Bone marrow (tissue), 2 donors: ENCODE data around the gene SDHAF2.
"Not testable (repeated sequence)": the region's sequence is repeated elsewhere in the genome, so short reads cannot be mapped to it uniquely, and the experiment has no call there.

ENCODE experiments used
- DNase-seq, 2 donors: peaks; one replicate each; lab custom pipeline; 2025; lab: John Stamatoyannopoulos, UW

Gene SDHAF2

DNA sequence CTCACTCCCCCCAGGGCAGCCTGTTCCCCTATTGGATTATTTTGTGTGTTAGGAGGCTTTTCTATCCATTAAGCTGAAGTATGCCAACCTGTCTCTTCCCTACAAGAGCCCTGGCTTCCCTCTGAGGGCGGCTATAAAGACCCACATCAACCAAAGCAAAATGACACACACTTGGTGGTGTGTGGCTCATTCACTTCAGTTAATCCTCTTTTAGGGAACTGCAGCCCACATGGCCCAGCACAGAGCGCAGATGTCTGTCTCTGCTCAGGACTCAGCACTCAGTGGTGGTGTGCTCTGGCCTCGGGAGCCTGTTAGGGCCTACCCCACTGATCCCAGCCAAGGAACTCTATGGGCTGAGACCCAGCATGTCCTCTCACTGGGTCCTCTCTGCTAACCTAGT, 46.4 kb downstream of the SDHAF2 start:
- DNase-seq = no peak

DNA sequence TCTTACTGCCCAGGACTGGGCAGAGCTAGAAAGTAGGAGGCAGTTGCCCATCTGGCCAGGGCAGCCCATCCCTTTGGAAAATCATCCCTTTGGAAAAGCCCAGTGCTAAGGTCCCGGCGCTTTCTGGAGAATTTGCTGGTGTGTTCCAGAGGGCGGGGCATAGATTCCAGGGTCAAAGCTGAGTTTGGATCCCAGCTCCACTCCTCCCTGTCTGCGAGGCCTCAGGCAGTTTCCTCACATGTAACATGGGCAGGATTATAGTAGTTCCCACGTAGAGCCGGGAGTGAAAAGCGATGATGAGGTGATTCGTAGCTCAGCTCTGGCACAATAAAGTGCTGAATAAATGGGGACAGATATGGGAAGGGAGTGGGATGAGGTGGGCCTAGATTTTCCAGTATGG, 47.2 kb downstream of the SDHAF2 start:
- no peak for DNase-seq

DNA sequence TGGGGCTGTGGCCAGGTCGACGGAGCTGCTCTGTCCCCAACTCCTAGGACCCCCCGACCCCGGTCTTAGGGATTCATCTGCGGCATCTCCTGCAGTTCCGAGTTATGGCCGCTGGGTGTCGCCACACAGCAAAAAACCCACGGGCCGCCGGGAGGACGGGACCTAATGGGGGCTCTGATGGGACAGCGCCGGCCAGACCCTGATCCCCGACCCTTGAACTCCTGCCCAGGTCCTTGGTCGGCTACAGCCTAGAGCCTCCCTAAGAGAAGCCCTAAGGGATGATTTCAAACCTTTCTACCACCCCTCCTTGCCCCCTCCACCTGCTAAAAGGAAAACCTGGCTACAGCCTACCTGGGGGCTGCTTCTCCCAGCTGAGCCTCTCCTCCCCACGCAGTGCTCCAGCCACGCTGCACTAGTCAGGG, 47.8 kb downstream of the SDHAF2 start:
- DNase-seq = peak in 1 of 2 donors; percentile 19

DNA sequence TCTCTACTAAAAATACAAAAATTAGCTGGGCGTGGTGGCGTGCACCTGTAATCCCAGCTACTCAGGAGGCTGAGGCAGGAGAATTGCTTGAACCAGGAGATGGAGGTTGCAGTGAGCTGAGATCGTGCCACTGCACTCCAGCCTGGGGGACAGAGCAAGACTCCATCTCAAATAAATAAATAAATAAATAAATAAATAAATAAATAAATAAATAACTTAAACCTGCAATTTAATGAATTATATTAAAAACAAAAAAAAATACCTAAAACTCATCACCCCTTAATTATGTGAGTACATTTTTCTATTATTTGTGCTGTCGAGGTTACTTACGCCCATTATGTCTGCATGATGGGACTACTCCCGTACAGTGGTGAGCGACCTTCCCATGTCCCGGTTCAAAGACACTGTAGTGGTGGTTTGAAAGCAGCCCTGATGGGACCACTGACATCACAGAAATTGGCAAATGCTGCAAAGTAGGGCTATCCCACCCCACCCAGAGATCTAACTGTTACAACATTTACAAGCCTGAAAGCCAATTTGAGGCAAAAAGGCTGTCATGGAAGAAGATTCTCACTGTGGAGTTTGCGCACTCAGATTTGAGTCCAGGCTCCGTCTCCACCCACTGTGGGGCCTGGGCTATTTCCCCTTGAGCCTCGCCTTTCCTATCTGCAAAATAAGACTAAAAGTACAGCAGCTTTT, 49.6 kb downstream of the SDHAF2 start:
- DNase-seq = not testable (repeated sequence)

DNA sequence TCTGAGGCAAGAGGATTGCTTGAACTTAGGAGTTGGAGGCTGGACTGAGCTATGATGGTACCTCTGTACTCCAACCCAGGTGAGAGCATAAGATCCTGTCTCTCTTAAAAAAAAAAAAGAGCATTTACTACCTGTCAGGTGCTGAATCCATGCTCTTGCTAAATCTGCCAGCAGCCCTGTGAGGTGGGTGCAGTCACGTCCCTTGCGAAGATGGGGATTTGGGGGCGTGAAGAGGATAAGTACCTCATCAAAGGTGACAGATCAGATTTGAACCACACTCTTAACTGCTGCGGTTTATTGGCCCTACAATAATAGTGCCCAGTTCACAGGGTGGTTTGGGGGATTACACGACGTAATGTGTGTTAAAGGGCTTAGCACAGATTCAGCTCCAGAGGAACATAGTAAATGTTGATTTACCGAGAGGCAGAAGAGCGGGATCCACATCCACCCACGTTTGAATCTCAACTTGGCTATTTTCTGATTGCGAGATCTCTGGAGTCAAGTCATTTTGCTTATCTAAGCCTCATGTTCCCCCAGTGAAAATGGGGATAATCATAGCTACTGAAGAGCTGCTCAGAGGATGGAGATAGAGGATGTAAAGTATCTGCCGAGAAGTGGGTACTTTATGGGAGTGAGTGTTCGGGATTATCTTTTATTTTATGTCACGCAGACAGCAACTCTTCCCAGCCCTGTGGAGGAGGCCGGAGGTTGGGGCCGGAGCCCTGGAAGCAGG, 50.5 kb downstream of the SDHAF2 start:
- no peak for DNase-seq

DNA sequence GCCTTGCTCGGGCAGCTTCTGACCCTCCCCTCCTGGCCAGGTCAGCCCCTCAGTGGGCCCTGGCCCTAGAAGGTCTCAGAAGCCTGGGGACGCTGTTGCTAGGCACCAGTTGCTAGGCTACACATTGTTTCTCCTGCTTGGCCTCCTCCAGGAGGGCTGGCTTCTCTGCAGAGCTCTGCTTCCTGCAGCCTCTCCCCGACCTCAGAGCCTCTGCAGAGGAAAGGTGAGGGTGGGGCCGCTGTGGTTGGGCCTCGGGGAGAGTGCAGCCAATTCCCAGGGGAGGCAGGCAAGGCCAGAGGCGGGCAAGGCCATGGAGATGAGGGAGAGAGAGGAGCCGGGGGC, 51.0 kb downstream of the SDHAF2 start:
- DNase-seq = no peak

DNA sequence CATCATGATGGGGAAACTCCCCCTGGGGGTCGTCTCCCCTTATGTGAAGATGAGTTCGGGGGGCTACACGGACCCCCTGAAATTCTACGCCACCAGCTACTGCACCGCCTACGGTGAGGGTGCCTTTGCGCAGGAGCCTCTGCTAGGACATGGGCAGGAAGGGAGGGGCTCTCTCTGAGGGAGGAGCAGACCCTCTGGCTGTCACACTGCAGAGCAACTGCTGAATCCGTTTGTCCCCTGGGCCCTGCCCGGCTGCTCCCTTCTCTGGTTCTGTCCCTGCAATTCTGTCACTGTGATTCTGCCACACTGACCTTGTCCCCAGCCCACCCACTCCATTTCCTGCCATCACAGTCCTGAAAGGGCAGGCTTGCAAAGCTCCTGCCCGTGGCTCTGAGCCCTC, 51.9 kb downstream of the SDHAF2 start:
- DNase-seq = no peak

DNA sequence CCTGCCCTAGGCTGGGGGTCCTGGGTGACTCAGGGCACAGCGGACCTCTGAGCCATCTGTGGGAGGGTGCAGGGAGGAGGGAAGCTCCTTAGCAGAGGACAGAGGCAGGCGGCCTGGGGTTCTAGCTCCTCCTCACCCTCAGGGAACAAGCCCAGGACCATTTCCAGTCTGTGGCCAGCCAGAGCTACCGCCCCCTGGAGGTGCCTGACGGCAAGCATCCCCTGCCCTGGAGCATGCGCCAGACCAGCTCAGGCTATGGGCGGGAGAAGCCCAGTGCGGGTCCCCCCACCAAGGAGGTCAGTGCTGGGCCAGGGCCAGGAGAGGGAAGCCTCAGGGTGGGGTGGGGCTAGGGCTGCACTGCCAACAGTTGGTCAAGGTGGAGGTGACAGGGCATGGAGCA, 52.6 kb downstream of the SDHAF2 start:
- DNase-seq = no peak

DNA sequence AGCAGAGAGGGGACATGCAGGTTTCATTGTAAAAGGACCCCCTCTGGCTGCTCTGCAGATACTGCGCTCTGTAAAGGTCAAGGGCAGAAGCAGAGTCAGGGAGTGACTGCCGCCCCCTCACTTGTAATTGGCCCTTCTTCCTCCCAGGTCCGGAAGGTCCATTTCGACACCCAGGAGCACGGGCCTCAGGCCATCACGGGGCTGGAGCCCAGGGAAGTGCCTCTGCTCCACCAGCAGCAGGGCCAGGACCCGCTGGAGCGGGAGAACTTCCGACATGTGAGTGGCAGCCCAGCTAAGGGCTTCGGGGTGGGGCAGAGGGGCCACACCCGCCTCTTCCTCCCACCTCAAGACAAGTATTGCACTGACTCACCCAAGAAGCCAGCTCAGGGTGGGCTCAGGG, 54.6 kb downstream of the SDHAF2 start:
- no peak for DNase-seq

DNA sequence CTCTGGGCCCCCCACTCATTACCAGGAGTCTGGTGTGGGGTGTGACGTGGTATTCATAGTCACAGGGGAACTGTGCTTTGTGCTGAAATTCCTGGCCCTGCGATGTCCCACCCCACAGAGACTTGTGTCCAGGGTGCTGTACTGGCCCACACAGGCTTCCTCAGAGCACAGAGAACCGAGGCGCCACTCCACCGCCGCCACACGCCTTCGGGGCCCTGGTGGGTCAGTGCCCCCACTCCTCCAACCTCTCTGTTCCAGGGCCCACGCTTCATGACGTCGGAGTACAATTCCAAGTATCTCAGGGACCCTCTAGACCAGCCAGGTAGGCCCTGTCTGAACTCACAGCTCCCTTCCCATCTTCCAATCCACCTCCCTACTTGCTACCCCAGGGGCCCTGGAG, 55.2 kb downstream of the SDHAF2 start:
- DNase-seq = no peak

DNA sequence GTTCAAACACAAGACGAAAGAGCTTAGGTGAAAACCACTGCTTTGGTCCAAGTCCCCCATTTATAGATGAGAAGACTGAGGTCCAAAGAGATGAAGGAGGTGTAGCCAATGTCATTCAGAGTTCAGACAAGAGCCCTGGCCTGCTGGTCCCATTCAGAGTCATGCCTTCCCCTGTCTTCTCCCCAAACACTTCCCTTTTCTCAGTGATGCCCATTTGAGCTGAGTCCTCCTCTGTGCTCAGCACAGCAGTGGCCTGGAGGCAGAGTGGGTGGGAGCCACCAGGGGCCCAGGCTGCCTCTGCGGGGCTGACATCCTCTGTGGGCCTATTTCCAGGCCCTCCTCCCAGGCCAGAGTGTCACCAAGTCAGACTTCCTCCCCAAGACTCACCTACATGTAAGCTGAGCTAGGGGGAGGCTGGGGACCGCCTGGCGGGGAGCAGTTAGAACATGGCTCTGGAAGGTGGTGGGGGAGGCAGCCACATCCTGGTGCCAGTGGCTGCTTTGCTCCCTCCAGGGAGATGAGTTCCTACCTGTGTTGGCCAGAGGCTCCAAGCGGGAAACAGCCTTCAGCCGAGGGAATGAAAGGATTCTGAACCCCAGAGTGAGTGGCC, 56.2 kb downstream of the SDHAF2 start:
- no peak for DNase-seq

DNA sequence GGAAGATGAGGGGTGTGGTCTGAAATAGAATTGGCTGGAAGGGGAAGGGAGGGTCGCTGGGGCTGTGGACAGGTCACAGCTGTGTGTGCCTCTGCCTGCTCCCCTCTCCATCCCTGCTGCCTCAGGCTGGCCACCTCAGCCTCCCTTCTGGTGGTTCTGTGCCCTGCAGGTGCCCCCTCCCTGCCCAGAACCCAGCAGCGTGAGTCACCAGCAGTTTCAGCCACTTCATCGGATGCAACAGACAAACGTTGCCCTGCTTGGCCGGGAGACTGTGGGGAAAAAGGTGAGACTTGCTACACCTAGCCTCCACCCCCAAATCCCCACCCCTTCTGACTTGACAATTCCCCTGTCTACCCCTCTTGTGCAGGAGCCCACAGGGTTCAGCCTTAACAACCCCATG, 56.9 kb downstream of the SDHAF2 start:
- no peak for DNase-seq

DNA sequence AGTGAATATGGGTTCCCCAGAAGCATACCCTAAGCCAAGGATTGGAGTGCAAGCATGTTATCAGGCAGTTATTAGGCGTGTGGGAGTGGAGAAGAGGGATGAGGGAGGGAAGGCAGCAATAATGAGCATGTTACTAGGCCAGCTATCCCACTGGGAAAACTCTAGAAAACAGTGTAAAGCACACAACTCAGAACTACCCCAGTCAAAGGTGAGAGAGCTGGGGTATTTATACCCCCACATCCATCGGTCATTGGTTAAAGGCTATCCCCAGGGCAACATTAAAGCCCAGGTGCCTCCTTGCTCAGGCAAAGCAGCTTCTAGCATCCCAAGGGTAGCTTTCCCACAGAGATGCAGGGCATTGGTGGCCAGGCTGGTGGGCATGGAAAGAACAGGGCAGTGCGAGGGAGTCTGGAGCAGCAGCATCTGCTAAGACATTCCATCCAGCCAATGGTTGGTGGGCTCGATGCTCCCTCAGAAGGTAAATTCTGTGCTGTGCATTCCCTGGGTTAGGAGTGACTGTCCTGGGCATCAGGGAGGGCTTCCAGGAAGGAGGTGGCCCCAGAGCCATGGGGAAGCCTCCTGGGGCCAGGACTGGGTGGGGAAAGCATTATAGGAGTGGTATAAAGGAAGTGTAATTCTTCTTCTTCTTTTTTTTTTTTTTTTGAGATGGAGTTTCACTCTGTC, 57.6 kb downstream of the SDHAF2 start:
- DNase-seq = no peak

DNA sequence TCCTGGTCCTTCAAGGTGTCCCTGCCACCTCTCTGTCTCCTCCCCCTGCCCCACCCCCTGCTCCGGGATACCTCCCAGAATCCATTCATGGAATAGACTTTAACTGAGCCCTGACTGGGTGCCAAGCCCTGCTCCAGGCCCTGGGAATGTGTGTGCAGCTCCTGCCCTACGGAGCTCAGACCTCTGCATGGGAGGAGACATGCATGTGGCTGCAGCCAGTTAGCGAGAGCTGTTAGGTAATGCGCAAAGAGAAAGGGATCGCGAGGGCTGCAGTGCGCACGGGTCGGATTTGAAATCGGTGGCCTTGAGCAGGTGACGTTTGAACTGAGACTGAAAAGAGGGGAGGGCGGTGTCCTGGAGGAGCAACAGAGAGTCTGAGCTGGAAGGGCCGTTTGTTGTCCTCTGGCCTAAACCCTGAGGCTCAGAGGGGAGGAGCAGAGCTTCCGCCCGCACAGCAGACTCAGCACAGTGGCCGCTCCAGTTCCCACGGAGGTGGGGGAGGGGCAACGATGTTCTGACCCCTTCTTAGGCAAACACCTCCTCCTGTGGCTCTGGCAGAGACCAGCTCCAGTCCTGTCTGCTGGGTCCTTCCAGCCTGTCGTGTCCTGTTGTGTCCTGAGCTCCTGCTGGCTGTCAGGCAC, 58.8 kb downstream of the SDHAF2 start:
- no peak for DNase-seq

DNA sequence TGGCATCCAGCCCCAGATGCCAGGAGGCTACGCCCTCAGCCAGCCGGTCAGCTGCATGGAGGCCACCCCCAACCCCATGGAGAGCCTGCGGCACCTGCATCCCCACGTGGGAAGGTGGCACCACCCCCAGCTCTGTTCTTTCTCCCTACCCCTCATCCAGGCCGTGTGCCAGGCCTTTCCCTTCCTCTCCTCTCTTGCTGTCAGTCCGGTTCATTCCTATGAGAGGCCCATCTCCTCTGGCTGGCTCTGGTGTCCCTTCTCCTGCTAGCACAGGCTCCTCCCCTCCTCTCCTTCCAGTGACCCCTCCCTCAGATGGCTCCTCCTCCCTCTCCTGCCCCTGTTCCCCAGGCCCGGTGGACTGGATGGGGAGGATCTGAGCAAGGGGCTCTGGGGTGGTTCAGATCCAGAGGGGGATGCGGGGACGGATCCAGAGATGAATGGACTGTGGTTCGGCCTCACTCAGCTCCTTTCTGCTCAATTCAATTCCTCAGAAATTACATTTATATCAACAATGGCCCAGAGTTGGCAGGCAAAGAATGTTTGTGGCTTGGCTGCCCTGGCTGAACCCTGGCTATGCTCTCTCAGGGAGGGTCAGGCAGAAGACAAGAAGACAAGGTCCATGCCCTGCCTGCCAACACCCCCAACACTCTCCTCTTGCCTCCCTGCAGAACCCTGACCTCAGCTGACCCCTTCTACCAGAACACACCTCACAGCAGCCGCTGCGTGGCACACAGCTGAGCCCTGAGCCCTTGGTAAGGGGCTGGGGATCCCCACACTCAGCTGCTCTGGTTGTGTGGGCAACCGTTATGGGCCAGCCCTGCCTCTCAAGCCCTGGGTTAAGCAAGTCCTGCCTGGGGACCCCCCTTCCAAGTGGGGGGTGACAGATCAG, 60.2 kb downstream of the SDHAF2 start:
- no peak for DNase-seq

DNA sequence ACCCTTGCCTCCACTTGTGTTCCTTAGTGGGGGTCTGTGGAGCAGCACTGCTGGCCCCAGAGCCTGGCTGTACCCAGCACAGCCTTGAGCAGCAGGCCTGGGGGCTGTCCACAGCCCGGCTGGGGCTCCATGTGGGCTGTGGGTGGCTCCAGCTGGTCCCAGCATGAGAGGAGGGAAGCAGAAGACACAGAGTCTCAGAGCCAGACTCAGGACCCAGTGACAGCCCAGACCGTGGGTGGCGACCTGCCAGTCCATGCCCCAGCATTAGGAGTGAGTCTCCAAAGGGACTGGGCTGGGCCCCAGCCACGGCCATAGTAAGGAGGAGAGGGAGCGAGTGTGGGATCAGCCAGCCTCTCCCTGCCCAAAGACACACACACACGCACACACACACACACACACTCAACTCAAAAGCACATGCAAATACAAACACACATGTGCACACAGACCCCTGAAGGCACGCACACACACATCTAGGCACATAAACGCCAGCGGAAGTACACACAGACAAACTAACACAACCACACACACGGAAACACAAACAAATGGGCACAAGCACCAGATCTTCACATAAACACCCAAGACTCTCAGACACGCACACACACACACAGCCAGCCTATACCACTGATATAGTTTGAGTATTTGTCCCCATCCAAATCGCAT, 61.9 kb downstream of the SDHAF2 start:
- no peak for DNase-seq

DNA sequence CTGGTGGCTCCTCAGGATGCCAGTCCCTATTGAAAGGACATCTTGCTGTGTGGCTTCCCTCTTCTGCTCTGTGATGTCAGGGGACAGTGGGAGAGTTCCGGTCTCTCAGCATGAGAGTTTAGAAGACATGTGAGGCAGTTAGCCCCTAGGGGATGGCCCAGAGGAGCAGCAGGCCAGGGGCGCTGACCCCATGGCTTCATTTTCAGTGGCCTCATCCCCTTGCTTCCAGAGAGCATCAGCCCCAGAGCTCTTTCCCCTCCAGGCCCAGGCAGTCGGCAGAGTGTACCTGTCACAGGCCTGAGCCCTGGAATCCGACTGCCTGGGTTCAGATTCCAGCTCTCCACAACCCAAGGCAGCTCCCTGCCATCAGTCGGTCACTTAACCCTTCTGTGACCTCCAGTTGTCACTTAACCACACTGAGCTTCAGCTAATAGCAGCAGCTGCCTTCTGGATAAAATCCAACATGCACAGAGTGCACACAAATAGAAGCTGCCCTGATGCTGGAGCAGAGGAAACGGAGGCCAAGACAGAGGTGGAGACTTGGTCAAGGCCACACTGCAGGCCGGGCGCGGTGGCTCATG, 64.5 kb downstream of the SDHAF2 start:
- DNase-seq = no peak

DNA sequence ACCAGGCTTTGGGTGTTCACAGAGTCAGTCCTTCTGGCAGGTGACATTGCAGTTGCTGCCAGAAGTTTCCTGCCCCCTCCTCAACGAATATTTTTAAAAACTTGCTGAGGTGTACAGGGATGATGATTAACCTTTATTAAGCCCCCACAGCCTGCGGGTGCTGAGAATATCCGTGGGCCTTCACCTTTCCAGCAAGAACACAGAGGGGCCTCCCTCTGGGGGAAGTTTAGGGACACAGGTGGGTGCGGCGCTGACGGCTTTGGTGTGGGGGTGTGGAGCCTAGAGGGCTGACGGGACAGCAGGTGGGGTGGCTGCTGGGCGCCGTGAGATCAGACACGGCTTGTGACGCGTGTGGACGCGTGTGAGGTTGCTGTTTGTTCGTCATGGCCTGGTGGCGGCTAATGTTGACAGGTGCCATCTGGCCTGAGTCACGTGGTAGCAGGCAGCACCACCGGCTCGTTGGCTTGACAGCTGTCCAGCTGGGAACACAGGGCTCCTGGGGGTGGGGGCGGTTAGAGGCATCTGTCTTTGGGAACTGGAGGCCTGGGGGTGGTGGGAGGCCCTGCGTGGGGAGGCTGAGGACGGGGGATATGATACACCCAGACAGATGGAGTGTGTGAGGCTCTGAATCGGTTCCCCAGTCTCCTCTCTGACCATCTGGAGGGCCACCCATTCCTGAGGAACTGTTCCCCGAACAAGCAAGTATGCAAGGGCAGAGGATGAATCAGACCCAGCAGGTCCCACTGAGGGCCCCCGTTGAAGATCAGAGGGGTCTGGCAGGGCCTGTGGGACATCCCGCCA, 66.1 kb downstream of the SDHAF2 start:
- DNase-seq = no peak
